Duodenal mucosa (tissue), 2 donors: ENCODE measurements around the gene VWA7.
"Not testable (repeated sequence)": the region's sequence is repeated elsewhere in the genome, so short reads cannot be mapped to it uniquely, and the experiment has no call there.

Source experiments
- H3K27ac ChIP-seq: one replicate; pipeline ENCODE4 v1.7.0; 2013; ENCODE audit warnings: low read depth, low read length
- H3K27me3 ChIP-seq, 2 donors: one replicate each; pipeline ENCODE4 v1.7.0; 2013; ENCODE audit warnings: low read length in 2 of 2, control low read depth in 1 of 2; ENCODE audit not compliant: insufficient read depth in 2 of 2, control insufficient read depth in 1 of 2
- H3K36me3 ChIP-seq, 2 donors: one replicate each; pipeline ENCODE4 v1.7.0; 2013; ENCODE audit warnings: low read length in 2 of 2, control low read depth in 1 of 2; ENCODE audit not compliant: insufficient read depth in 2 of 2, control insufficient read depth in 1 of 2
- H3K4me1 ChIP-seq, 2 donors: one replicate each; pipeline ENCODE4 v1.7.0; 2013; ENCODE audit warnings: low read length in 2 of 2, control low read depth in 1 of 2; ENCODE audit not compliant: insufficient read depth in 2 of 2, control insufficient read depth in 1 of 2
- H3K4me3 ChIP-seq, 2 donors: one replicate each; pipeline ENCODE4 v1.7.0; 2013; ENCODE audit warnings: low read length in 2 of 2, low read depth in 1 of 2
- H3K9ac ChIP-seq, 2 donors: one replicate each; pipeline ENCODE4 v1.7.0; 2013; ENCODE audit warnings: low read length in 2 of 2, low read depth in 1 of 2
- H3K9me3 ChIP-seq, 2 donors: one replicate each; pipeline ENCODE4 v1.7.0; 2013; ENCODE audit warnings: low read length in 2 of 2, control low read depth in 1 of 2; ENCODE audit not compliant: control insufficient read depth in 1 of 2

VWA7 gene, protein sequence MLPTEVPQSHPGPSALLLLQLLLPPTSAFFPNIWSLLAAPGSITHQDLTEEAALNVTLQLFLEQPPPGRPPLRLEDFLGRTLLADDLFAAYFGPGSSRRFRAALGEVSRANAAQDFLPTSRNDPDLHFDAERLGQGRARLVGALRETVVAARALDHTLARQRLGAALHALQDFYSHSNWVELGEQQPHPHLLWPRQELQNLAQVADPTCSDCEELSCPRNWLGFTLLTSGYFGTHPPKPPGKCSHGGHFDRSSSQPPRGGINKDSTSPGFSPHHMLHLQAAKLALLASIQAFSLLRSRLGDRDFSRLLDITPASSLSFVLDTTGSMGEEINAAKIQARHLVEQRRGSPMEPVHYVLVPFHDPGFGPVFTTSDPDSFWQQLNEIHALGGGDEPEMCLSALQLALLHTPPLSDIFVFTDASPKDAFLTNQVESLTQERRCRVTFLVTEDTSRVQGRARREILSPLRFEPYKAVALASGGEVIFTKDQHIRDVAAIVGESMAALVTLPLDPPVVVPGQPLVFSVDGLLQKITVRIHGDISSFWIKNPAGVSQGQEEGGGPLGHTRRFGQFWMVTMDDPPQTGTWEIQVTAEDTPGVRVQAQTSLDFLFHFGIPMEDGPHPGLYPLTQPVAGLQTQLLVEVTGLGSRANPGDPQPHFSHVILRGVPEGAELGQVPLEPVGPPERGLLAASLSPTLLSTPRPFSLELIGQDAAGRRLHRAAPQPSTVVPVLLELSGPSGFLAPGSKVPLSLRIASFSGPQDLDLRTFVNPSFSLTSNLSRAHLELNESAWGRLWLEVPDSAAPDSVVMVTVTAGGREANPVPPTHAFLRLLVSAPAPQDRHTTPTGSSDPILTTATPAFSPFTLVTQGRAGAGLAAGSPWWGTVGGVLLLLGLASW

GRCh38 chr6:31776989-31777666, at the start of gene VWA7:
Gene VWA7 (minus strand): TSS chr6:31777328. CDS start chr6:31776779, 549 bp downstream.
- H3K9ac ChIP-seq = peak within 1 kb of the TSS; percentile 57 to 68
- peak within 1 kb of the TSS; percentile 37 to 48 for H3K4me3 ChIP-seq
- peaks cover 32 to 35% of the 10 kb centered on the region in 2 donors for H3K4me1 ChIP-seq
- H3K27me3 ChIP-seq = no peaks in the 10 kb centered on the region
- H3K27ac ChIP-seq = peak within 1 kb of the TSS; percentile 65
- peaks cover 22 to 36% of the 10 kb centered on the region in 2 donors for H3K36me3 ChIP-seq
- H3K9me3 ChIP-seq = no peaks in the 10 kb centered on the region

- Histone ChIP-seq H3K9ac (peak overlapping the region; percentile 97 to 99), H3K9me3 (no peaks in the 10 kb centered on the region), H3K27me3 (no peaks in the 10 kb centered on the region), H3K4me1 (peaks cover 20 to 32% of the 10 kb centered on the region in 2 donors), H3K27ac (peak overlapping the region; percentile 99), H3K36me3 (no peaks in the 10 kb centered on the region), H3K4me3 (peak overlapping the region; percentile 80 to 87)
These were observed 49.7 kb upstream of the VWA7 start for GRCh38 chr6:31826793-31827285.

DNA sequence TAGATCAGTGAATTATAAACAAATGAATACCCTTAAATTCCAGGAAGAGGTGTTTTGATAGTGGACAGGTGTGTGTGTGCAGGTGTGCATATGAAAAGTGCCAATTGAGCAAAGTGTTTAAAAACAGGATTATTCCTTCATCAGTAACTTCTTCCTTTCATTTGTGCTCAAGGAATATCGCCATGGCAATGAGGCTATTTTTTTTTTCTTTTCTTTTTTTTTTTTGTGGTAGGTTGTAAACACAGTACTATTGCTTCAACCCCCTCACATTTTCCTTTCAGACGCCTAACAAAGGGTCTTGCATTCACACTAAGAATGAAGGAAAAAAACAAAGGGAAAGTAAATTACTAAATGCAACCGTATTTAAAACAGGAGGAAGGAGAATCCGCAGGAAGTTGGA, 48.4 kb upstream of the VWA7 start:
- H3K4me1 ChIP-seq = peaks cover 19 to 41% of the 10 kb centered on the region in 2 donors
- peak overlapping the region; percentile 1 to 47 for H3K9ac ChIP-seq
- H3K9me3 ChIP-seq = no peaks in the 10 kb centered on the region
- no peaks in the 10 kb centered on the region for H3K27me3 ChIP-seq
- H3K36me3 ChIP-seq = no peaks in the 10 kb centered on the region
- no peak overlapping the region for H3K4me3 ChIP-seq
- H3K27ac ChIP-seq = peak overlapping the region; percentile 99

DNA sequence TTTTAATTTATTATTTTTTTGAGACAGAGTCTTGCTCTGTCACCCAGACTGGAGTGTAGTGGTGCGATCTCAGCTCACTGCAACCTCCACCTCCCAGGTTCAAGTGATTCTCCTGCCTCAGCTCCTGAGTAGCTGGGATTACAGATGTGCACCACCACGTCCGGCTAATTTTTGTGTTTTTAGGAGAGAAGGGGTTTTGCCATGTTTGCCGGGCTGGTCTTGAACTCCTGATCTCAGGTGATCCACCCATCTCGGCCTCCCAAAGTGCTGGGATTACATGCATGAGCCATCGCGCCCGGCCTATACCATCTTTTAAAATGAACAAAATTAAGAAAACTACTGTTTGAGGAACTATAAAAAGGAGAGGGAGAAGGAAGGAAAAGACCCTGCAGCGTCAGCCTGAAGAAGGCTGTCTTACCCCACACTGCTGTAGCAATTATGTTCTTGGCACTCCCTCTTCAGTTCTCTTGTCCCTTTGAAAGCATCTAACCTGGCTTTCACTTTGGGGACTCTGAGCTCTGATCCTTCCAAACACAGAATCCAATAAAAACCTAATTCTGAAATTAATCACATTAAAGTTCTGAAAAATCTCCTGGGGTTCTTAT, 46.6 kb upstream of the VWA7 start:
- H3K27me3 ChIP-seq, H3K27ac ChIP-seq, H3K9ac ChIP-seq, H3K9me3 ChIP-seq, H3K4me3 ChIP-seq, H3K36me3 ChIP-seq: not testable (repeated sequence)
- H3K4me1 ChIP-seq = peaks cover 31 to 50% of the 10 kb centered on the region in 2 donors

DNA sequence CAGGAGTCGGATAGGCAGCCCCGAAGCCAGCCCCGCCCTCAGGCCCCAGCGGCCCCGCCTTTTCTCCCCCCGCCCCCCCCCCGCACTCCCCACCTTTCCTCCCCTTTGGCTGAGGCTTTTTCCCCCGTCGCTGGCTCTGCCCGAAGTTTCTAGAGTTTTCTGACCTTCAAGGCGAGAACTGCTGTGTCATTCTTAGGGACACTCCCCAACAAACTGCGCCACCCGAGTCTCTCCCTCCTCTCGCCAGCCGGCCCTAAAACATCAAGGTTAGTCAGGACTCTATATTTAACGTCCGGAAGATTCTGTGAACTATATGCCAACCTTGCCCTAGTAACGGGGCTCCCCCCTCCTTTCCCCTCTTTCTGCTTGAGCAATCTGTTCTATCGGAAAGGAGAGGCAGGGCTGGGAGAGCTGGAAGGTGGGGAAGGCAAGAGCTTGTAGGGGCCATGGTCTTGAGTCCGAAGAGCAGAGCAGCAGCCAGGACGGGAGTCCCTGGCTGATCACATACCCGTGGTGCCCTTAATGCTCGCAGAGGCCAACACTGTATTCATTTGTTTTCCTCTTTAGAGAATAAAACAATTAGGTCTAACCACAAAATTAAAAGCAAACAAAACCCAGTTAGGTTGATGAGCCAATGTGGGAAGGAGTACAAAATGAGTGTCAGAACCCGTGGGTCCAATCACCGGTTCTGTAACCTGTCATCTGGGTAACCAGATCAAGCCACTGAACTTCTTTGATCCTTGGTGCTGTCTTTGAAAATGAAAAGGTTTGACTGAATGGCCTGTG, 45.1 kb upstream of the VWA7 start:
- peak overlapping the region; percentile 74 to 83 for H3K4me3 ChIP-seq
- no peaks in the 10 kb centered on the region for H3K27me3 ChIP-seq
- peaks cover 39 to 60% of the 10 kb centered on the region in 2 donors for H3K4me1 ChIP-seq
- H3K9me3 ChIP-seq = no peaks in the 10 kb centered on the region
- peak overlapping the region; percentile 90 for H3K27ac ChIP-seq
- peak overlapping the region; percentile 89 to 98 for H3K9ac ChIP-seq
- no peaks in the 10 kb centered on the region for H3K36me3 ChIP-seq

GRCh38 chr6:31821301-31822035, 44.3 kb upstream of the VWA7 start:
- H3K27ac ChIP-seq = peak overlapping the region; percentile 90
- H3K27me3 ChIP-seq = no peaks in the 10 kb centered on the region
- H3K4me1 ChIP-seq = peaks cover 36 to 57% of the 10 kb centered on the region in 2 donors
- H3K9ac ChIP-seq = peak overlapping the region; percentile 76 to 89
- no peaks in the 10 kb centered on the region for H3K36me3 ChIP-seq
- H3K4me3 ChIP-seq = peak overlapping the region; percentile 74 to 83
- no peaks in the 10 kb centered on the region for H3K9me3 ChIP-seq

- H3K36me3 ChIP-seq, H3K27ac ChIP-seq, H3K27me3 ChIP-seq, H3K4me3 ChIP-seq, H3K9me3 ChIP-seq: not testable (repeated sequence)
- Histone ChIP-seq H3K4me1 (peaks cover 30 to 47% of the 10 kb centered on the region in 2 donors), H3K9ac (peak overlapping the region in 1 of 2 donors; percentile 70)
These were observed 43.3 kb upstream of the VWA7 start for GRCh38 chr6:31820399-31820798.

DNA sequence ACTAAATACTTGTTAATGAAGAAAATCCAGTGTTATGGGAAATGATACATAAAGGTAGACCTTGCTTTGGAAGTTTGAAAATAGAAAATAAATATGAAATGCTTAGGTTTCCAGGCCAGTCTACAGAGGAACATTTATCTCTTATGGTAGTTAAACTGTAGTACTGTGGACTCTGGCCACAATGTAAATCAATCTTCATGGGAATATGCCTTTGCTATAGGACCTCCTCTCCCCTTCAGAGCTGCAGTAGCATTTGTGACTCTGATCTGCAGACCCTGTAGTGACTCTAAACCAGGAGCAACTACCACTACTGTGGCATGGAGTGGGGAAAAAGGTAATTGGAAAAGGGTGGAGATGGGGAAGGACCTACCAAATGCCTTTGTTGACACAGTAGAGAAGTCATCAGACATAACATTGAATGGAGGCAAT, 42.8 kb upstream of the VWA7 start:
- Histone ChIP-seq H3K27ac (no peak overlapping the region), H3K4me3 (peak overlapping the region in 1 of 2 donors; percentile 2), H3K36me3 (no peaks in the 10 kb centered on the region)

More for the DNA sequence above, 42.8 kb upstream of the VWA7 start:
- H3K9ac ChIP-seq = peak overlapping the region in 1 of 2 donors; percentile 70
- peaks cover 29 to 43% of the 10 kb centered on the region in 2 donors for H3K4me1 ChIP-seq
- no peaks in the 10 kb centered on the region for H3K27me3 ChIP-seq
- H3K9me3 ChIP-seq = no peaks in the 10 kb centered on the region
